LNCAP (cell line): ENCODE measurements around the gene AK3.

ENCODE experiments used
- CTCF ChIP-seq: fragments of 450-650 bp; IDR thresholded peaks from 2 replicates; pipeline ENCODE4 v1.5.1; 2017; ENCODE audit warnings: mild to moderate bottlenecking

Gene AK3

GRCh38 chr9:4741365-4742089 lies 525 bp upstream of the AK3 start:
- no peak for TF ChIP-seq CTCF

GRCh38 chr9:4740388-4740637 lies 689 bp downstream of the AK3 start:
- TF ChIP-seq CTCF, result no peak

GRCh38 chr9:4739587-4740387 lies 1.2 kb downstream of the AK3 start:
- peak; percentile 25; the same call in 1 of the 2 replicates for TF ChIP-seq CTCF

GRCh38 chr9:4738866-4739586 lies 2.0 kb downstream of the AK3 start:
- TF ChIP-seq CTCF, result no peak

- TF ChIP-seq CTCF, result no peak
Measured at GRCh38 chr9:4734150-4734549, 6.9 kb downstream of the AK3 start.

GRCh38 chr9:4732890-4733289 lies 8.1 kb downstream of the AK3 start:
- no peak for TF ChIP-seq CTCF

- TF ChIP-seq CTCF, result no peak
Measured at GRCh38 chr9:4727593-4727992, 13.4 kb downstream of the AK3 start.
